Parathyroid adenoma (tissue), 2 donors: ENCODE measurements around the gene EFCAB14.

Experiments
- H2AFZ ChIP-seq: fragments of 300-600 bp; sonication (generic); one replicate; pipeline ENCODE4 v1.7.0; 2017; ENCODE audit warnings: antibody characterized with exemption, mild to moderate bottlenecking
- H3K27ac ChIP-seq: fragments of 300-600 bp; sonication (generic); one replicate; pipeline ENCODE4 v1.7.0; 2017
- H3K27me3 ChIP-seq: fragments of 300-600 bp; sonication (generic); one replicate; pipeline ENCODE4 v1.7.0; 2017; ENCODE audit warnings: low read length; ENCODE audit not compliant: control insufficient read depth, insufficient read depth
- H3K36me3 ChIP-seq: fragments of 300-600 bp; sonication (generic); one replicate; pipeline ENCODE4 v1.7.0; 2017; ENCODE audit warnings: low read length; ENCODE audit not compliant: control insufficient read depth, insufficient read depth
- H3K4me1 ChIP-seq: fragments of 300-600 bp; sonication (generic); one replicate; pipeline ENCODE4 v1.7.0; 2017; ENCODE audit warnings: control low read depth
- H3K4me2 ChIP-seq: fragments of 300-600 bp; sonication (generic); one replicate; pipeline ENCODE4 v1.7.0; 2017; ENCODE audit warnings: low read length
- H3K4me3 ChIP-seq: fragments of 300-600 bp; sonication (generic); one replicate; pipeline ENCODE4 v1.7.0; 2017; ENCODE audit warnings: low read depth, low read length
- H3K79me2 ChIP-seq: fragments of 300-600 bp; sonication (generic); one replicate; pipeline ENCODE4 v1.7.0; 2017; ENCODE audit warnings: control low read depth
- H3K9ac ChIP-seq: fragments of 300-600 bp; sonication (generic); one replicate; pipeline ENCODE4 v1.7.0; 2017; ENCODE audit warnings: mild to moderate bottlenecking
- H3K9me3 ChIP-seq: fragments of 300-600 bp; sonication (generic); one replicate; pipeline ENCODE4 v1.7.0; 2017; ENCODE audit warnings: low read length; ENCODE audit not compliant: control insufficient read depth
- CTCF ChIP-seq: fragments of 300-600 bp; sonication (generic); IDR thresholded peaks from one replicate; pipeline ENCODE4 v1.7.0; 2017; ENCODE audit warnings: antibody characterized with exemption, mild to moderate bottlenecking
- donor health status: primary hyperparathyroidism.

EFCAB14 gene, protein sequence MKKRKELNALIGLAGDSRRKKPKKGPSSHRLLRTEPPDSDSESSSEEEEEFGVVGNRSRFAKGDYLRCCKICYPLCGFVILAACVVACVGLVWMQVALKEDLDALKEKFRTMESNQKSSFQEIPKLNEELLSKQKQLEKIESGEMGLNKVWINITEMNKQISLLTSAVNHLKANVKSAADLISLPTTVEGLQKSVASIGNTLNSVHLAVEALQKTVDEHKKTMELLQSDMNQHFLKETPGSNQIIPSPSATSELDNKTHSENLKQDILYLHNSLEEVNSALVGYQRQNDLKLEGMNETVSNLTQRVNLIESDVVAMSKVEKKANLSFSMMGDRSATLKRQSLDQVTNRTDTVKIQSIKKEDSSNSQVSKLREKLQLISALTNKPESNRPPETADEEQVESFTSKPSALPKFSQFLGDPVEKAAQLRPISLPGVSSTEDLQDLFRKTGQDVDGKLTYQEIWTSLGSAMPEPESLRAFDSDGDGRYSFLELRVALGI

DNA sequence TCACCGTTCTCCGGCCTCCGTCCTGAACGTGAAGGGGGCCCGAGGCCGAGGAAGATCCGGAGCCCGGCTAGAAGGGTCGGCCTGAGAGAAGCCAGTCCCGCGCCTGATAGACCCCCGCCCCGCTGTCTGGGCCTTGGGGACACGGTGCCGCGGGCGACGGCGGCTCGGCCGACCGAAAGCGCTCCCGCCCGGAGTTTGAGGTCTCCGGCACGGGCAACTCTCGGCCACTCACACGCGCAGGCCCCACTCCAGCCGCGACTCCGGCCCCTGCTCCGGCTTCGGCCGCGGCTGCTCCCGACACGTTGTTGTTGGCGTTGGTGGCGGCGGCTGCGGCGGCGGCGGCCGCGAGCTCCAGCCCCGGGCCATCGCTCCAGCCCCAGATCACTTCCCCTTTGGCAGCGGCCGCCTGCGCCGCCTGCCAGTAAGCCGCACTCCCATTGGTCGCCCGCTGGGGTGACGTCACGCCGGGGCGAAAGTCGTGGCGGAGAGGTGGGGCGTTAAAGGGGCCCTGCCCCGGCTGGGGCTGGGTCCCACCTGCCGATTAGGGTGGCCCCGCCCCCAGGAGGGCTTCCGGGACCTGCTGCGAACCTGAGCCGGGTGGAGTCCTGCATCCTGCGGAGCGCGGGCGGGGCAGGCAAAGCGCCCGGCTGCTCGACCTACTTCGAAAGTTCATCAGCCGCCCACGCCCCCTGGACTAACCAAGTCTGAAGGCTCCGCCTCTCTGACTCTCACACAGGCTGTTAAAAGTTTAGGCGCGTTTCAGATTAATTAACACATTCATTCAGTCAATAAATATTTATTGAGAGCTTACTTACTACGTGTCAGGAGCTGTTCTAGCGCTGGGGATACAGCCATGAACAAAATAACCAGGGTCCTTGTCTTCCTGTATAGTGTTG is at the start of gene EFCAB14:
Gene EFCAB14 (minus strand): TSS at position 388 of the 896 bp plus-strand sequence. CDS start 1,027 bp downstream, outside the sequence.
- Histone ChIP-seq H3K9me3 (no peaks in the 10 kb centered on the region), H2AFZ (peak within 1 kb of the TSS; percentile 82), H3K9ac (peak within 1 kb of the TSS; percentile 61), H3K4me2 (peak within 1 kb of the TSS; percentile 83), H3K27me3 (no peaks in the 10 kb centered on the region), H3K36me3 (no peaks in the 10 kb centered on the region), H3K4me3 (peak within 1 kb of the TSS; percentile 80), H3K27ac (peak within 1 kb of the TSS; percentile 66), H3K79me2 (peaks cover 10% of the 10 kb centered on the region), H3K4me1 (peaks cover 6% of the 10 kb centered on the region)
- no peak for TF ChIP-seq CTCF

- no peaks in the 10 kb centered on the region for H3K79me2 ChIP-seq
- H3K9me3 ChIP-seq, result no peaks in the 10 kb centered on the region
- peaks cover 7% of the 10 kb centered on the region for H3K4me1 ChIP-seq
- no peak overlapping the region for H2AFZ ChIP-seq
- TF ChIP-seq CTCF, result no peak
- H3K36me3 ChIP-seq, result no peaks in the 10 kb centered on the region
- no peak overlapping the region for H3K9ac ChIP-seq
- no peak overlapping the region for H3K4me2 ChIP-seq
- H3K27me3 ChIP-seq, result no peaks in the 10 kb centered on the region
- no peak overlapping the region for H3K4me3 ChIP-seq
- H3K27ac ChIP-seq, result peak overlapping the region; percentile 65
Measured at GRCh38 chr1:46768445-46768844, 49.5 kb upstream of the EFCAB14 start.

GRCh38 chr1:46767649-46768282 is 48.9 kb upstream of the EFCAB14 start:
- Histone ChIP-seq H3K27me3 (no peaks in the 10 kb centered on the region), H3K27ac (peak overlapping the region; percentile 65)

GRCh38 chr1:46764402-46764801 is 45.5 kb upstream of the EFCAB14 start:
- no peaks in the 10 kb centered on the region for H3K9me3 ChIP-seq
- no peak overlapping the region for H3K27ac ChIP-seq
- no peaks in the 10 kb centered on the region for H3K79me2 ChIP-seq
- no peak for TF ChIP-seq CTCF
- no peak overlapping the region for H3K4me3 ChIP-seq
- H2AFZ ChIP-seq, result no peak overlapping the region
- peaks cover 7% of the 10 kb centered on the region for H3K4me1 ChIP-seq
- no peaks in the 10 kb centered on the region for H3K27me3 ChIP-seq
- no peaks in the 10 kb centered on the region for H3K36me3 ChIP-seq
- no peak overlapping the region for H3K9ac ChIP-seq
- no peak overlapping the region for H3K4me2 ChIP-seq

More at GRCh38 chr1:46767649-46768282, 48.9 kb upstream of the EFCAB14 start:
- Histone ChIP-seq H3K79me2 (no peaks in the 10 kb centered on the region), H3K9me3 (no peaks in the 10 kb centered on the region), H3K4me2 (no peak overlapping the region), H3K4me1 (peaks cover 7% of the 10 kb centered on the region), H3K4me3 (no peak overlapping the region), H2AFZ (peak overlapping the region; percentile 28), H3K36me3 (no peaks in the 10 kb centered on the region), H3K9ac (no peak overlapping the region)
- no peak for TF ChIP-seq CTCF
